HL-60 (cell line): ENCODE measurements around the gene PRKCE.

Source experiments
- DNase-seq, 2 experiments: peaks; one replicate each; pipeline ENCODE4 v3.0.0-alpha.2; 2010 to 2020; ENCODE audit warnings: low read depth in 1 of 2, low spot score in 1 of 2
- H3K27ac ChIP-seq: fragments of 250-450 bp; sonication (Bioruptor Pico); replicated peaks from 2 replicates; pipeline ENCODE4 v1.5.1; 2020; ENCODE audit warnings: mild to moderate bottlenecking, moderate library complexity
- H3K27me3 ChIP-seq: fragments of 250-450 bp; sonication (Bioruptor Pico); 2 replicates; pipeline ENCODE4 v1.5.1; 2021; ENCODE audit warnings: mild to moderate bottlenecking, moderate library complexity; ENCODE audit not compliant: insufficient read depth, poor library complexity, severe bottlenecking
- H3K4me3 ChIP-seq: replicated peaks from 2 replicates; pipeline ENCODE4 v1.5.1; 2011; ENCODE audit warnings: mild to moderate bottlenecking, control low read depth, low read length; ENCODE audit not compliant: insufficient read depth
- CTCF ChIP-seq: IDR thresholded peaks from one replicate; pipeline ENCODE4 v1.5.1; 2011; ENCODE audit warnings: low read length, control low read depth, inconsistent platforms; ENCODE audit not compliant: insufficient read depth
- GABPA ChIP-seq: IDR thresholded peaks from 2 replicates; pipeline ENCODE4 v1.6.1; 2012; ENCODE audit warnings: low read depth
- POLR2AphosphoS5 ChIP-seq: IDR thresholded peaks from 2 replicates; pipeline ENCODE4 v1.6.1; 2012; ENCODE audit warnings: low read depth
- REST ChIP-seq: IDR thresholded peaks from 2 replicates; pipeline ENCODE4 v1.6.1; 2012; ENCODE audit warnings: low read depth; ENCODE audit not compliant: insufficient replicate concordance
- SPI1 ChIP-seq: IDR thresholded peaks from 2 replicates; pipeline ENCODE4 v1.6.1; 2012; ENCODE audit warnings: low read depth, mild to moderate bottlenecking, borderline replicate concordance

Gene PRKCE

GRCh38 chr2:45984366-45984765 is 332.9 kb downstream of the PRKCE start:
- no peak overlapping the region for H3K4me3 ChIP-seq
- H3K27ac ChIP-seq = no peak overlapping the region
- no peak for DNase-seq
- no peak for TF ChIP-seq REST
- TF ChIP-seq GABPA = no peak
- TF ChIP-seq SPI1 = no peak
- TF ChIP-seq CTCF = no peak
- no peak for TF ChIP-seq POLR2AphosphoS5
- no peaks in the 10 kb centered on the region for H3K27me3 ChIP-seq

- Histone ChIP-seq H3K4me3 (no peak overlapping the region), H3K27me3 (no peaks in the 10 kb centered on the region), H3K27ac (no peak overlapping the region)
- peak; percentile 6 to 27 for DNase-seq
- TF ChIP-seq REST = no peak
- TF ChIP-seq SPI1 = 0 out of 2 replicates have a peak, but pooled peaks have one; percentile 25
- no peak for TF ChIP-seq POLR2AphosphoS5
- no peak for TF ChIP-seq GABPA
Observed at GRCh38 chr2:45984896-45985473, 333.5 kb downstream of the PRKCE start.

GRCh38 chr2:45986509-45986908 is 335.0 kb downstream of the PRKCE start:
- TF ChIP-seq CTCF (no peak), GABPA (no peak), REST (no peak), SPI1 (peak; percentile 94), POLR2AphosphoS5 (no peak)
- no peak overlapping the region for H3K4me3 ChIP-seq
- no peak overlapping the region for H3K27ac ChIP-seq
- DNase-seq = peak; percentile 7 to 18
- H3K27me3 ChIP-seq = no peaks in the 10 kb centered on the region
